Measurements from ENCODE around the gene RAB14.

GRCh38 chr9:121194730-121195129, 6.9 kb downstream of the RAB14 start:
- no peak for TF ChIP-seq POLR2AphosphoS5 (IDR thresholded peaks at IDR 0.05; ENCODE audit: low read depth)
- TF ChIP-seq NANOG (IDR thresholded peaks at IDR 0.05; ENCODE audit: borderline replicate concordance): no peak
- TF ChIP-seq EZH2phosphoT487 (IDR thresholded peaks at IDR 0.05; ENCODE audit: unreplicated experiment): no peak
- TF ChIP-seq CTCF (conservative IDR thresholded peaks at IDR 0.05; ENCODE audit: low read depth in 2 of 2): no peak
- TF ChIP-seq, protein P1, sequence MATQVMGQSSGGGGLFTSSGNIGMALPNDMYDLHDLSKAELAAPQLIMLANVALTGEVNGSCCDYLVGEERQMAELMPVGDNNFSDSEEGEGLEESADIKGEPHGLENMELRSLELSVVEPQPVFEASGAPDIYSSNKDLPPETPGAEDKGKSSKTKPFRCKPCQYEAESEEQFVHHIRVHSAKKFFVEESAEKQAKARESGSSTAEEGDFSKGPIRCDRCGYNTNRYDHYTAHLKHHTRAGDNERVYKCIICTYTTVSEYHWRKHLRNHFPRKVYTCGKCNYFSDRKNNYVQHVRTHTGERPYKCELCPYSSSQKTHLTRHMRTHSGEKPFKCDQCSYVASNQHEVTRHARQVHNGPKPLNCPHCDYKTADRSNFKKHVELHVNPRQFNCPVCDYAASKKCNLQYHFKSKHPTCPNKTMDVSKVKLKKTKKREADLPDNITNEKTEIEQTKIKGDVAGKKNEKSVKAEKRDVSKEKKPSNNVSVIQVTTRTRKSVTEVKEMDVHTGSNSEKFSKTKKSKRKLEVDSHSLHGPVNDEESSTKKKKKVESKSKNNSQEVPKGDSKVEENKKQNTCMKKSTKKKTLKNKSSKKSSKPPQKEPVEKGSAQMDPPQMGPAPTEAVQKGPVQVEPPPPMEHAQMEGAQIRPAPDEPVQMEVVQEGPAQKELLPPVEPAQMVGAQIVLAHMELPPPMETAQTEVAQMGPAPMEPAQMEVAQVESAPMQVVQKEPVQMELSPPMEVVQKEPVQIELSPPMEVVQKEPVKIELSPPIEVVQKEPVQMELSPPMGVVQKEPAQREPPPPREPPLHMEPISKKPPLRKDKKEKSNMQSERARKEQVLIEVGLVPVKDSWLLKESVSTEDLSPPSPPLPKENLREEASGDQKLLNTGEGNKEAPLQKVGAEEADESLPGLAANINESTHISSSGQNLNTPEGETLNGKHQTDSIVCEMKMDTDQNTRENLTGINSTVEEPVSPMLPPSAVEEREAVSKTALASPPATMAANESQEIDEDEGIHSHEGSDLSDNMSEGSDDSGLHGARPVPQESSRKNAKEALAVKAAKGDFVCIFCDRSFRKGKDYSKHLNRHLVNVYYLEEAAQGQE (IDR thresholded peaks at IDR 0.05; ENCODE audit: unreplicated experiment): no peak
- no peak for TF ChIP-seq EZH2 (IDR thresholded peaks at IDR 0.05; ENCODE audit: low read depth, unreplicated experiment)
- TF ChIP-seq ETS1 (IDR thresholded peaks at IDR 0.05): no peak
- TF ChIP-seq JUNB (IDR thresholded peaks at IDR 0.05; ENCODE audit: unreplicated experiment): no peak
- no peak for TF ChIP-seq CREB1 (CRISPR knock-in tag; IDR thresholded peaks at IDR 0.05; ENCODE audit: low read depth)
- TF ChIP-seq STAT1 (IDR thresholded peaks at IDR 0.05; ENCODE audit: unreplicated experiment): no peak
- no peak for TF ChIP-seq ZNF114 (CRISPR knock-in tag; IDR thresholded peaks at IDR 0.05)
